GM21717 (cell line): ENCODE measurements around the gene APOL6.

Experiments
- ATAC-seq: cut with Tn5 transposase; IDR thresholded peaks from one replicate; pipeline ENCODE4 v1.9.1; 2021; ENCODE audit warnings: mild to moderate bottlenecking, moderate library complexity; ENCODE audit not compliant: unreplicated experiment

APOL6 gene

DNA sequence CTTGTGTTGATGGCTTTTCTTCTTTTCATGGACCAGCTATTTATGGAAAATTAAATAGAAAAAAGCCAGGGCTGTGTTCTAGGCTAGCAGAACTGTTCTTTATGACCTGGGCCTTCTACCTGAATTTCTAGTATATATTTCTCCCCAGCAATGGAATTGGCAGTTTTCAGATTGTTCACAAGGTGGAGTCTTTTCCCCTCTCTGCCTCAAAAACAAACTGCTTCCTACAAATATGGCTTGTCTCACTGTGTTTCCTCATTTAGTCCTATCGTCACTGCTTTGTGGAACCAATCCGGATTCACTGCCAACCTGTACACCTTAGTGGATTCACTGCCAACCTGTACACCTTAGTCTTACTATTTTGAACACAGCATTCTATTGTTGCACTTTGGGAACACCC is 64.4 kb downstream of the APOL6 start:
- no peak for ATAC-seq

DNA sequence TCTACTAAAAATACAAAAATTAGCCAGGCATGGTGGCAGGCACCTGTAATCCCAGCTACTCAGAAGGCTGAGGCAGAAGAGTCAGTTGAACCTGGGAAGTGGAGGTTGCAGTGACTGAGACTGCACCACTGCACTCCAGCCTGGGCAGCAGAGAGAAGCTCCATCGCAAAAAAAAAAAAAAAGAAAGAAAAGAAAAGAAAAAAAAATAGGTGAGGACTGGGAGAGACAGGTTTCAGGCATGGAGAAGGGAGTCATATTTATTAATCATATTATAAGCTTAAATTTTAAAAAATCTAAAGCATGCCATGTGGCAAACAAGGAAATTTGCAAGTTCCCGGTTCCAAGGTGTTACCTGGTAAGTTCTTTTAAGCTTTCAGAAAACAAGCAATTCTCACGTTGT is 69.3 kb downstream of the APOL6 start, which contains the start of gene APOL5:
Gene APOL5 (plus strand): TSS at position 301 of the 400 bp plus-strand sequence. CDS start 0 bp downstream, at position 301.
- no peak for ATAC-seq
